ENCODE results near the gene IL11. TPM values are rescaled to one million over a fixed set of nuclear protein-coding genes. Genes with fewer than 3 reads are reported as not detected.

IL11 gene
- total and polyA plus RNA-seq, 2 of the 13 experiments (the other 11 are each of a cell fraction or from before 2014, with no cell fraction given): 2.5 to 2.9 TPM

DNA sequence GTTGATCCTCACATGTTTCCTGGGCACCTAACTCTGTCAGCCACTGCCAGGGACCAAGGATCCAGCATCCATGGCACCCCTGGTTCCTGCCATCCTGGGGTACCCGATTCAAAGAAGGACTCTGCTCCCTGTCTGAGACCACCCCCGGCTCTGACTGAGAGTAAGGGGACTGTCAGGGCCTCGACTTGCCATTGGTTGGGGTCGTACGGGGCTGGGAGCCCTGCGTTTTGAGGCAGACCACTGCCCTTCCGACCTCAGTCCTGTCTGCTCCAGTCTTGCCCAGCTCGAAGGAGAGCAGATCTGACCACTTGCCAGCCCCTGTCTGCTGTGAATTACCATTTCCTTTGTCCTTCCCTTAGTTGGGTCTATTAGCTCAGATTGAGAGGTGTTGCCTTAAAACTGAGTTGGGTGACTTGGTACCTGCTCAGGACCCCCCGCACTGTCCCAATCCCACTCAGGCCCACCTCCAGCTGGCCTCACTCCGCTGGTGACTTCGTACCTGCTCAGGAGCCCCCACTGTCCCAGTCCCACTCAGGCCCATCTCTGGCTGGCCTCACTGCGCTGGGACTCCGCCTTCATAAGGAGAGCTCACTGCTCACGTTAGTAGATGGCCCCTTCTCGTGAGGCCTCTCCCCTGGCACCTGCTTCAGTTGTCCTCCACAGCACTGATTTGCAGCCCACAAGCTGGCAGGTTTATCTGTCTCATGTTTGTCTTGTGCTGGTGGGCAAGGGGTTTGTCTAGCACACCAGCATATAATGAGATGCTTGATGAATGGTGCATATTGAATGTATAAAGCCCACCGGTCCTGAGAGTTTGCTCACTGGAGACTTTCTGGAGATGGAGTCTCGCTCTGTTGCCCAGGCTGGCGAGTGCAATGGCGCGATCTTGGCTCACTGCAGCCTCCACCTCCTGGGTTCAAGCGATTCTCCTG, 19.4 kb upstream of the IL11 start:
- no peak for ATAC-seq
- Histone ChIP-seq H3K79me2 (ENCODE audit: insufficient read depth, low read length) (peaks cover 27% of the 10 kb centered on the region), H3K4me3 (replicated peaks in 1 of 3; ENCODE audit: insufficient read depth in 1 of 3, low read depth in 2 of 3, low read length in 3 of 3) (no peak overlapping the region), H3K27ac (ENCODE audit: extremely low read length, insufficient read depth, low read length) (no peak overlapping the region), H3K9ac (ENCODE audit: insufficient read depth, low read depth, low read length) (no peak overlapping the region), H3K4me1 (ENCODE audit: insufficient read depth, low read length) (peaks cover 59% of the 10 kb centered on the region), H3K27me3 (ENCODE audit: control insufficient read depth in 1 of 2, insufficient read depth in 2 of 2, low read length in 2 of 2) (no peaks in the 10 kb centered on the region; a peak in 1 of 5 replicates), H3K4me2 (ENCODE audit: low read depth, low read length) (no peak overlapping the region), H4K20me1 (ENCODE audit: insufficient read depth, low read length) (peaks cover 48% of the 10 kb centered on the region), H3K9me3 (ENCODE audit: low read length) (no peaks in the 10 kb centered on the region), H3K36me3 (replicated peaks in 1 of 2; ENCODE audit: control insufficient read depth in 1 of 2, insufficient read depth in 2 of 2, low read length in 2 of 2) (peaks cover 16 to 35% of the 10 kb centered on the region in 2 experiments), H2AFZ (ENCODE audit: low read length) (no peak overlapping the region)
- BruUV-seq (replicated peaks): no TSS peak
- ChIA-PET POLR2A (interaction anchor here (0.6 to 9.7 kb wide), 10 partner anchors 14 to 186 kb away, joined by 3 to 62 read pairs (median 4); partner anchors contain the start of genes HSPBP1, KMT5C and UBE2S), CTCF (ENCODE audit: low intra/inter-chr PET ratio, low total read pairs) (no interaction called here)
- DNase-seq (ENCODE audit: low spot score): no peak
- intact Hi-C loops (cut with micrococcal nuclease; ENCODE audit: unreplicated experiment) (loop anchor here (5.0 kb wide), 1 partner anchor 57 kb away; no protein-coding TSS in a partner anchor), in situ Hi-C loops (cut with HindIII; ENCODE audit: extremely low pct_ligation_motif_present, low pct_unique_long_range_greater_than_20kb) (no loop called here)
- 90% methylated on average over 11 of the region's 21 CpGs for WGBS (ENCODE audit: low lambda C conversion rate)
- FAIRE-seq: no peak
- TF ChIP-seq POLR2G (IDR thresholded peaks at IDR 0.05; ENCODE audit: low read depth, low read length): no peak; the same call in 1 of the 2 replicates
- TF ChIP-seq SALL1 (CRISPR knock-in tag; IDR thresholded peaks at IDR 0.05): 0 out of 2 replicates have a peak, but pooled peaks have one; percentile 28
- TF ChIP-seq, protein P1, sequence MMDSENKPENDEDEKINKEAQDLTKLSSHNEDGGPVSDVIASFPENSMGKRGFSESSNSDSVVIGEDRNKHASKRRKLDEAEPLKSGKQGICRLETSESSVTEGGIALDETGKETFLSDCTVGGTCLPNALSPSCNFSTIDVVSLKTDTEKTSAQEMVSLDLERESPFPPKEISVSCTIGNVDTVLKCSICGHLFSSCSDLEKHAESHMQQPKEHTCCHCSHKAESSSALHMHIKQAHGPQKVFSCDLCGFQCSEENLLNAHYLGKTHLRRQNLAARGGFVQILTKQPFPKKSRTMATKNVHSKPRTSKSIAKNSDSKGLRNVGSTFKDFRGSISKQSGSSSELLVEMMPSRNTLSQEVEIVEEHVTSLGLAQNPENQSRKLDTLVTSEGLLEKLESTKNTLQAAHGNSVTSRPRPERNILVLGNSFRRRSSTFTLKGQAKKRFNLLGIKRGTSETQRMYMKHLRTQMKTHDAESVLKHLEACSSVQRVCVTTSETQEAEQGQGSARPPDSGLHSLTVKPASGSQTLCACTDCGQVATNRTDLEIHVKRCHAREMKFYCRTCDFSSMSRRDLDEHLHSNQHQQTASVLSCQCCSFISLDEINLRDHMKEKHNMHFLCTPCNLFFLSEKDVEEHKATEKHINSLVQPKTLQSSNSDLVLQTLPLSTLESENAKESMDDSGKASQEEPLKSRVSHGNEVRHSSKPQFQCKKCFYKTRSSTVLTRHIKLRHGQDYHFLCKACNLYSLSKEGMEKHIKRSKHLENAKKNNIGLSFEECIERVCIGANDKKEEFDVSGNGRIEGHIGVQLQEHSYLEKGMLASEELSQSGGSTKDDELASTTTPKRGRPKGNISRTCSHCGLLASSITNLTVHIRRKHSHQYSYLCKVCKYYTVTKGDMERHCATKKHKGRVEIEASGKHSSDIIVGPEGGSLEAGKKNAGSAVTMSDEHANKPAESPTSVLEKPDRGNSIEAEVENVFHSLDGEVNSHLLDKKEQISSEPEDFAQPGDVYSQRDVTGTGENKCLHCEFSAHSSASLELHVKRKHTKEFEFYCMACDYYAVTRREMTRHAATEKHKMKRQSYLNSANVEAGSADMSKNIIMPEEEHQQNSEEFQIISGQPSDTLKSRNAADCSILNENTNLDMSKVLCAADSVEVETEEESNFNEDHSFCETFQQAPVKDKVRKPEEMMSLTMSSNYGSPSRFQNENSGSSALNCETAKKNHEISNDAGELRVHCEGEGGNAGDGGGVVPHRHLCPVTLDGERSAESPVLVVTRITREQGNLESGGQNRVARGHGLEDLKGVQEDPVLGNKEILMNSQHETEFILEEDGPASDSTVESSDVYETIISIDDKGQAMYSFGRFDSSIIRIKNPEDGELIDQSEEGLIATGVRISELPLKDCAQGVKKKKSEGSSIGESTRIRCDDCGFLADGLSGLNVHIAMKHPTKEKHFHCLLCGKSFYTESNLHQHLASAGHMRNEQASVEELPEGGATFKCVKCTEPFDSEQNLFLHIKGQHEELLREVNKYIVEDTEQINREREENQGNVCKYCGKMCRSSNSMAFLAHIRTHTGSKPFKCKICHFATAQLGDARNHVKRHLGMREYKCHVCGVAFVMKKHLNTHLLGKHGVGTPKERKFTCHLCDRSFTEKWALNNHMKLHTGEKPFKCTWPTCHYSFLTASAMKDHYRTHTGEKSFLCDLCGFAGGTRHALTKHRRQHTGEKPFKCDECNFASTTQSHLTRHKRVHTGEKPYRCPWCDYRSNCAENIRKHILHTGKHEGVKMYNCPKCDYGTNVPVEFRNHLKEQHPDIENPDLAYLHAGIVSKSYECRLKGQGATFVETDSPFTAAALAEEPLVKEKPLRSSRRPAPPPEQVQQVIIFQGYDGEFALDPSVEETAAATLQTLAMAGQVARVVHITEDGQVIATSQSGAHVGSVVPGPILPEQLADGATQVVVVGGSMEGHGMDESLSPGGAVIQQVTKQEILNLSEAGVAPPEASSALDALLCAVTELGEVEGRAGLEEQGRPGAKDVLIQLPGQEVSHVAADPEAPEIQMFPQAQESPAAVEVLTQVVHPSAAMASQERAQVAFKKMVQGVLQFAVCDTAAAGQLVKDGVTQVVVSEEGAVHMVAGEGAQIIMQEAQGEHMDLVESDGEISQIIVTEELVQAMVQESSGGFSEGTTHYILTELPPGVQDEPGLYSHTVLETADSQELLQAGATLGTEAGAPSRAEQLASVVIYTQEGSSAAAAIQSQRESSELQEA (CRISPR knock-in tag; IDR thresholded peaks at IDR 0.05; ENCODE audit: not compliant biosample characterization): no peak
- TF ChIP-seq KDM2A (CRISPR knock-in tag; IDR thresholded peaks at IDR 0.05; ENCODE audit: borderline replicate concordance, low read depth): 0 out of 2 replicates have a peak, but pooled peaks have one; percentile 2
- TF ChIP-seq ZNF557 (CRISPR knock-in tag; IDR thresholded peaks at IDR 0.05): no peak
- no peak for TF ChIP-seq ZNF841 (CRISPR knock-in tag; IDR thresholded peaks at IDR 0.05; ENCODE audit: borderline replicate concordance)
- peak; percentile 18; the same call in 1 of the 2 replicates for TF ChIP-seq POLR2AphosphoS5 (IDR thresholded peaks at IDR 0.05; ENCODE audit: low read depth, low read length)
- no peak for TF ChIP-seq RBAK (CRISPR knock-in tag; IDR thresholded peaks at IDR 0.05)
- no peak for TF ChIP-seq ZNF24 (IDR thresholded peaks at IDR 0.05)
- no peak for TF ChIP-seq MEIS2 (CRISPR knock-in tag; IDR thresholded peaks at IDR 0.05)
- no peak for TF ChIP-seq NCOR1 (IDR thresholded peaks at IDR 0.05; ENCODE audit: borderline replicate concordance, low read length)
- TF ChIP-seq PHB2 (IDR thresholded peaks at IDR 0.05; ENCODE audit: partially characterized antibody): no peak
- TF ChIP-seq ZBTB21 (CRISPR knock-in tag; IDR thresholded peaks at IDR 0.05): no peak
- peak; percentile 68 for TF ChIP-seq RBFOX2 (IDR thresholded peaks at IDR 0.05; ENCODE audit: low read depth, low read length)
- TF ChIP-seq RAD51 (IDR thresholded peaks at IDR 0.05; ENCODE audit: borderline replicate concordance): no peak
